Brain microvascular endothelial cell (primary cell): ENCODE data around the gene KCNG2.

ENCODE experiments used
- DNase-seq: peaks from one replicate; pipeline ENCODE4 v3.0.0-alpha.2; 2020
- H3K27ac ChIP-seq: fragments of 250-450 bp; sonication (Bioruptor Pico); 2 replicates; pipeline ENCODE4 v1.5.1; 2020; ENCODE audit warnings: mild to moderate bottlenecking, moderate library complexity
- H3K27me3 ChIP-seq: fragments of 250-450 bp; sonication (Bioruptor Pico); replicated peaks from 2 replicates; pipeline ENCODE4 v1.5.1; 2020; ENCODE audit warnings: mild to moderate bottlenecking
- H3K36me3 ChIP-seq: fragments of 250-450 bp; sonication (Bioruptor Pico); replicated peaks from 2 replicates; pipeline ENCODE4 v1.5.1; 2020; ENCODE audit warnings: mild to moderate bottlenecking
- H3K4me3 ChIP-seq: 2 replicates; pipeline ENCODE4 v1.5.1; 2011; ENCODE audit warnings: low read depth, mild to moderate bottlenecking, control low read depth, low read length, moderate library complexity
- in situ Hi-C: cut with HindIII; loops from 2 replicates; pipeline ENCODE4 v1.10.0; 2017; ENCODE audit warnings: low sequenced_read_pairs, low pct_ligation_motif_present
- TF ChIP-seq, protein P1 (sequence below): IDR thresholded peaks from 2 replicates; pipeline ENCODE4 v1.5.1; 2011; ENCODE audit warnings: low read depth, mild to moderate bottlenecking, moderate library complexity, low read length, control low read depth, inconsistent platforms; ENCODE audit errors: missing control alignments

Gene KCNG2

GRCh38 chr18:79930020-79930642 is 132.4 kb downstream of the KCNG2 start:
- TF ChIP-seq, protein P1, sequence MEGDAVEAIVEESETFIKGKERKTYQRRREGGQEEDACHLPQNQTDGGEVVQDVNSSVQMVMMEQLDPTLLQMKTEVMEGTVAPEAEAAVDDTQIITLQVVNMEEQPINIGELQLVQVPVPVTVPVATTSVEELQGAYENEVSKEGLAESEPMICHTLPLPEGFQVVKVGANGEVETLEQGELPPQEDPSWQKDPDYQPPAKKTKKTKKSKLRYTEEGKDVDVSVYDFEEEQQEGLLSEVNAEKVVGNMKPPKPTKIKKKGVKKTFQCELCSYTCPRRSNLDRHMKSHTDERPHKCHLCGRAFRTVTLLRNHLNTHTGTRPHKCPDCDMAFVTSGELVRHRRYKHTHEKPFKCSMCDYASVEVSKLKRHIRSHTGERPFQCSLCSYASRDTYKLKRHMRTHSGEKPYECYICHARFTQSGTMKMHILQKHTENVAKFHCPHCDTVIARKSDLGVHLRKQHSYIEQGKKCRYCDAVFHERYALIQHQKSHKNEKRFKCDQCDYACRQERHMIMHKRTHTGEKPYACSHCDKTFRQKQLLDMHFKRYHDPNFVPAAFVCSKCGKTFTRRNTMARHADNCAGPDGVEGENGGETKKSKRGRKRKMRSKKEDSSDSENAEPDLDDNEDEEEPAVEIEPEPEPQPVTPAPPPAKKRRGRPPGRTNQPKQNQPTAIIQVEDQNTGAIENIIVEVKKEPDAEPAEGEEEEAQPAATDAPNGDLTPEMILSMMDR, result no peak
- in situ Hi-C loops, result no loop called here
- no peak overlapping the region for H3K4me3 ChIP-seq
- H3K27me3 ChIP-seq, result no peaks in the 10 kb centered on the region
- H3K36me3 ChIP-seq, result peaks cover 8% of the 10 kb centered on the region
- no peak overlapping the region for H3K27ac ChIP-seq
- DNase-seq, result no peak

DNA sequence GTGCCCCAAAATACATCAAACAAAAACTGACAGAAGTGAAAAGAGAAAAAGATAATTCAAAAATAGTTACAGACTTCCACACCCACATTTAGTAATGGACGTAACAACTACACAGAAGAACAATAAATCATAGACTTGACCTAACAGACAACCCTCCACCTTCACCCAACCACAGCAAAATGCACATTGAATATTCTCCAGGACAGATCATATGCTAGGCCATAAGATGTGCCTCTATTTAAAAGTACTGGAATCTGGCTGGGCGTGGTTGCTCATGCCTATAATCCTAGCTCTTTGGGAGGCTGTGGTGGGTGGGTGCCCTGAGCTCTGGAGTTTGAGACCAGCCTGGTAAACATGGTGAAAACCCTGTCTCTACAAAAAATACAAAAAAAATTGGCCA is 133.7 kb downstream of the KCNG2 start:
- TF ChIP-seq, protein P1, result no peak
- in situ Hi-C loops, result no loop called here
- Histone ChIP-seq H3K27me3 (no peaks in the 10 kb centered on the region), H3K4me3 (no peak overlapping the region), H3K27ac (no peak overlapping the region), H3K36me3 (peaks cover 8% of the 10 kb centered on the region)
- no peak for DNase-seq

GRCh38 chr18:79932907-79933306 is 135.2 kb downstream of the KCNG2 start:
- Histone ChIP-seq H3K27ac (no peak overlapping the region), H3K4me3 (no peak overlapping the region), H3K36me3 (peaks cover 8% of the 10 kb centered on the region), H3K27me3 (no peaks in the 10 kb centered on the region)
- TF ChIP-seq, protein P1, result no peak
- DNase-seq, result no peak
- in situ Hi-C loops, result no loop called here

GRCh38 chr18:79933765-79934164 is 136.0 kb downstream of the KCNG2 start:
- TF ChIP-seq, protein P1, result peak; percentile 30
- no peaks in the 10 kb centered on the region for H3K27me3 ChIP-seq
- in situ Hi-C loops, result no loop called here
- no peak overlapping the region for H3K27ac ChIP-seq
- DNase-seq, result peak; percentile 28
- peaks cover 7% of the 10 kb centered on the region for H3K36me3 ChIP-seq
- no peak overlapping the region for H3K4me3 ChIP-seq

DNA sequence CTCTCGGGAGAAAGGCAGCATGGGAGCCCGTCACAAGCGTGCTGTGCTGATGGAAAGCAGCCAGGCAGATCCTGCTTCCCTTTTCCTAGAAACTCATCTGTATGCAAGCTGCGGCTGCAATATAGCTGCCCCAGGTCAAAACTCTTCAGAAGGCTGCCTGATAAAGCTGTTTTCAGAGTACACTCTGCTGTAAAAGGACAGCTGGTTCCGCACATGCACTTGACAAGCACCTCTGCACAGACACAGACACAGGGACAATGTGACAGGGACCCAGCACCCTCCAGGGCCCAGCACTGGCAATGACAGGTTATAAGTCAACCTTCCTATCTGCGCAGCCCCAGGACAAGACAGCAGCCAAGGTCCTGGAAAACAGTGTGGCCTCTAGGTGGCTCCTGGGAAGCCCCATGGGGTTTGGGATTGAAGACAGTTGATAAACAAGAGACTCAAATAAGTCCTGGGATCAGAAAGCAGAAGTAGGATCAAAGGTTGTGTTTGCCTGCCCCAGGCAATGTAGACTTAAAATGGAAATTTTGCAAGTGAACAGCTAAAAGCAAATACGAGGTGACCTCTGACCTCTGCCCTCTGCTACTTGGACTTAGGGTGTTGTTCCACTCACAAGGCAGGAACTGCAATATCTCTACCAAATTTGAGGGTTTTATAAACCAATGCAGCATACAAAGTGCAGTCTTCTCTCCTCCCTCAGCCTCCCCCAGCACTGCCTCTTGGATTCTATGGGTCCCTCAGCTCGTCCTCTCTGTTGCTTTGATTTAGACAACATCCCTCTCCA is 136.8 kb downstream of the KCNG2 start:
- TF ChIP-seq, protein P1, result peak; percentile 1
- Histone ChIP-seq H3K27ac (no peak overlapping the region), H3K27me3 (no peaks in the 10 kb centered on the region), H3K36me3 (no peaks in the 10 kb centered on the region), H3K4me3 (no peak overlapping the region)
- no peak for DNase-seq
- in situ Hi-C loops, result no loop called here

DNA sequence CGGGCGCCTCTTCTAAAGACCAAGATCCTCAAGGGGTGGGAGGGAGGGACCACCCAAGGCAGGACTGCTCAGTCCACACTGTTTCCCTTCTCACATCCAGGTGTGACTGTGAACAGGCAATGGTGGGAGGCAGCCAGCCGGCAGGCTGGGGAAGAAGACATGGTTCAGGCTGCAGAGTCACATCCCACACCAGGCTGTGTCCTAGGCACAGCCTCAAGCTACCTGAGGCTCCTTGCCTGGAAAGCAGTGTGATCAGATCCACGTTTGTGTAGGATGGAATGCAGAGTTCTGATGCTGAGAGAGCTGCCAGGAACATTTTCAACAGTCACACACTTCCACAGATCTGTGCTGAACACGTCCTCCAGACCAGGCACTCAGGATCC is 137.4 kb downstream of the KCNG2 start:
- Histone ChIP-seq H3K27ac (no peak overlapping the region), H3K4me3 (no peak overlapping the region), H3K27me3 (no peaks in the 10 kb centered on the region), H3K36me3 (no peaks in the 10 kb centered on the region)
- in situ Hi-C loops, result no loop called here
- DNase-seq, result no peak
- TF ChIP-seq, protein P1, result no peak
